Measurements from ENCODE around the gene A2M. TPM values are rescaled to one million over a fixed set of nuclear protein-coding genes. Genes with fewer than 3 reads are reported as not detected.
A peak's percentile ranks its signal among the peaks of the same experiment; 100 is the strongest.

Gene A2M
- total and polyA plus RNA-seq, 2 of the 4 experiments (the other 2 are of a cell fraction) = 1.1 to 3.2 TPM

DNA sequence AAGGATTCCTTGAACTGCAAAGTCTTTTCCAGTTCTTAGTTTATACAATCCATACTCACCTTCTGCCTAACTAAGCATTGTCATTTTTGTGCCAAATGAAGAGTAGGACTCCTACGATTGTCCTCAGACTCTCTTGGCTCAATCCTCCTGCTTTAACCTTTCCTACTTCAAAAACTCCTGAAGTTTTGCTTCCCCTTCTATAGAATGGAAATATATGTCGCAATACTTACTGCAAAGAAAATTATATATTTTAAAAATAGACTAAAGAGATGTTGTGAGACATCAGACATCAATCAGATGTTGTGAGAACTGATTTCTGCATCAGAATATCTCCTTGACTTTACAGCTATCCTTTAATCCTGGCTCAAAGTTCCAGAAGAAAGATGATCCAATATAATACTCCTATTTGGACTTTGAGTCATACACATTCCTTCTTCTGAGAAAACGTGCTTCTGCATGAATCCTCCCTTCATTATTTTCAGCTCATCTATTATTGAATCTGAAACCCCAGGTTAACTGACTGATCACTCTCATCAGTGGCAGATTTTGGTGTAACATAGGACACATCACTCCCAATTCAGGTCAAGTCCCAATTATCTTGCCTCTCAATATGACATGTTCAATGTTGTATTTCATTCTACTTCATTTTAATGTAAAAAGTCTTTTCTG, 48.8 kb downstream of the A2M start:
- DNase-seq (no peak), ATAC-seq (ENCODE audit: low read depth) (no peak)
- Histone ChIP-seq H3K79me1 (ENCODE audit: low read depth in 1 of 2, low read length in 2 of 2) (no peaks in the 10 kb centered on the region), H3K9ac (ENCODE audit: low read depth, low read length) (no peak overlapping the region), H3K18ac (ENCODE audit: low read depth, low read length) (no peak overlapping the region), H3K9me1 (ENCODE audit: insufficient read depth, low read length) (no peaks in the 10 kb centered on the region), H3K4me3 (ENCODE audit: insufficient read depth, low read depth, low read length) (no peak overlapping the region), H2AK5ac (ENCODE audit: low read depth, low read length) (no peak overlapping the region), H2BK20ac (ENCODE audit: low read depth, low read length) (no peak overlapping the region), H3K9me3 (ENCODE audit: control insufficient read depth, insufficient read depth, low read length) (no peaks in the 10 kb centered on the region), H2BK5ac (ENCODE audit: low read depth, low read length, poor library complexity, severe bottlenecking) (no peak overlapping the region), H2AFZ (replicated peaks; ENCODE audit: low read length, poor library complexity) (no peak overlapping the region), H3K4me2 (ENCODE audit: low read depth, low read length) (no peak overlapping the region), H3K36me3 (ENCODE audit: control insufficient read depth, insufficient read depth, low read length) (no peaks in the 10 kb centered on the region), H3K23ac (ENCODE audit: low read depth, low read length) (no peak overlapping the region), H4K8ac (ENCODE audit: low read depth in 2 of 2, low read length in 2 of 2) (no peak overlapping the region), H3K56ac (ENCODE audit: extremely low read depth, insufficient read depth, low read length) (no peak overlapping the region), H3K4me1 (ENCODE audit: control insufficient read depth, insufficient read depth, low read length) (no peaks in the 10 kb centered on the region; the same call in 1 of the 2 replicates), H4K20me1 (ENCODE audit: insufficient read depth, low read length) (no peaks in the 10 kb centered on the region), H4K91ac (ENCODE audit: insufficient read depth, low read depth, low read length) (no peak overlapping the region), H3K4ac (ENCODE audit: low read depth, low read length) (no peak overlapping the region), H3K14ac (replicated peaks; ENCODE audit: low read depth, low read length) (no peak overlapping the region), H4K5ac (ENCODE audit: low read depth, low read length) (no peak overlapping the region), H2BK120ac (ENCODE audit: low read depth, low read length) (no peak overlapping the region), H2AK9ac (replicated peaks; ENCODE audit: low read depth, low read length, poor library complexity) (no peak overlapping the region), H3K27ac (ENCODE audit: insufficient read depth, low read length) (no peak overlapping the region), H2BK15ac (ENCODE audit: low read depth, low read length) (no peak overlapping the region), H3K27me3 (ENCODE audit: control insufficient read depth, insufficient read depth, low read length) (no peaks in the 10 kb centered on the region)
- POLR2A ChIA-PET (ENCODE audit: unreplicated experiment) = no interaction called here
- CTCF ChIA-PET = interaction anchor here (1.0 kb wide), 1 partner anchor 410 kb away, joined by 3 read pairs; no protein-coding TSS in a partner anchor
- TF ChIP-seq, protein P1, sequence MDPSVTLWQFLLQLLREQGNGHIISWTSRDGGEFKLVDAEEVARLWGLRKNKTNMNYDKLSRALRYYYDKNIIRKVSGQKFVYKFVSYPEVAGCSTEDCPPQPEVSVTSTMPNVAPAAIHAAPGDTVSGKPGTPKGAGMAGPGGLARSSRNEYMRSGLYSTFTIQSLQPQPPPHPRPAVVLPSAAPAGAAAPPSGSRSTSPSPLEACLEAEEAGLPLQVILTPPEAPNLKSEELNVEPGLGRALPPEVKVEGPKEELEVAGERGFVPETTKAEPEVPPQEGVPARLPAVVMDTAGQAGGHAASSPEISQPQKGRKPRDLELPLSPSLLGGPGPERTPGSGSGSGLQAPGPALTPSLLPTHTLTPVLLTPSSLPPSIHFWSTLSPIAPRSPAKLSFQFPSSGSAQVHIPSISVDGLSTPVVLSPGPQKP (IDR thresholded peaks at IDR 0.05; ENCODE audit: borderline replicate concordance, low read depth, low read length) = no peak
- TF ChIP-seq USF2 (IDR thresholded peaks at IDR 0.05; ENCODE audit: low read depth, low read length) (no peak), RCOR1 (IDR thresholded peaks at IDR 0.05; ENCODE audit: insufficient replicate concordance, low read length) (no peak), CEBPB (IDR thresholded peaks at IDR 0.05; ENCODE audit: low read depth, low read length) (peak; percentile 74), MAFK (IDR thresholded peaks at IDR 0.05; ENCODE audit: low read depth, low read length) (no peak), NFE2L2 (IDR thresholded peaks at IDR 0.05; ENCODE audit: low read depth, low read length) (no peak), FOS (IDR thresholded peaks at IDR 0.05; ENCODE audit: low read depth, low read length) (no peak)
- TF ChIP-seq, protein P2, sequence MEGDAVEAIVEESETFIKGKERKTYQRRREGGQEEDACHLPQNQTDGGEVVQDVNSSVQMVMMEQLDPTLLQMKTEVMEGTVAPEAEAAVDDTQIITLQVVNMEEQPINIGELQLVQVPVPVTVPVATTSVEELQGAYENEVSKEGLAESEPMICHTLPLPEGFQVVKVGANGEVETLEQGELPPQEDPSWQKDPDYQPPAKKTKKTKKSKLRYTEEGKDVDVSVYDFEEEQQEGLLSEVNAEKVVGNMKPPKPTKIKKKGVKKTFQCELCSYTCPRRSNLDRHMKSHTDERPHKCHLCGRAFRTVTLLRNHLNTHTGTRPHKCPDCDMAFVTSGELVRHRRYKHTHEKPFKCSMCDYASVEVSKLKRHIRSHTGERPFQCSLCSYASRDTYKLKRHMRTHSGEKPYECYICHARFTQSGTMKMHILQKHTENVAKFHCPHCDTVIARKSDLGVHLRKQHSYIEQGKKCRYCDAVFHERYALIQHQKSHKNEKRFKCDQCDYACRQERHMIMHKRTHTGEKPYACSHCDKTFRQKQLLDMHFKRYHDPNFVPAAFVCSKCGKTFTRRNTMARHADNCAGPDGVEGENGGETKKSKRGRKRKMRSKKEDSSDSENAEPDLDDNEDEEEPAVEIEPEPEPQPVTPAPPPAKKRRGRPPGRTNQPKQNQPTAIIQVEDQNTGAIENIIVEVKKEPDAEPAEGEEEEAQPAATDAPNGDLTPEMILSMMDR (conservative IDR thresholded peaks at IDR 0.05; ENCODE audit: low read depth, low read length) = no peak
- dilution Hi-C loops (cut with HindIII; ENCODE audit: low sequenced_read_pairs, unreplicated experiment) = no loop called here
- 60% methylated on average over 1 of the region's 3 CpGs; no CpG with 5 or more reads in 1 of the 2 experiments for WGBS, 2 experiments (ENCODE audit: extremely low coverage in 2 of 2, insufficient read length in 1 of 2)
- intact Hi-C loops (cut with micrococcal nuclease) = no loop called here
- no TSS peak for BruUV-seq (replicated peaks)
- in situ Hi-C loops (cut with MboI; ENCODE audit: low sequenced_read_pairs) = no loop called here
